ENCODE results near the gene RSRC1.

- TF ChIP-seq POLR2A (IDR thresholded peaks at IDR 0.05; ENCODE audit: low read depth, low read length) (no peak), POLR2AphosphoS5 (IDR thresholded peaks at IDR 0.05; ENCODE audit: low read depth, low read length) (no peak), TAF1 (IDR thresholded peaks at IDR 0.05; ENCODE audit: borderline replicate concordance, low read depth, low read length) (no peak)
These were observed 246.0 kb downstream of the RSRC1 start for GRCh38 chr3:158355623-158356588.

All from GM12892 (cell line).